Natural killer cell (primary cell): ENCODE measurements around the gene RIMS3. TPM values are rescaled to one million over a fixed set of nuclear protein-coding genes. Genes with fewer than 3 reads are reported as not detected.

Experiments
- ATAC-seq, 3 donors: fragments of 150-1000 bp in 2 of 3; fragments of 200-7000 bp in 1 of 3; cut with Tn5 transposase; 1 replicate in 1 of 3; 2 replicates in 2 of 3; pipeline ENCODE4 v1.10.0; 2021; ENCODE audit warnings: mild to moderate bottlenecking in 2 of 3, moderate library complexity in 2 of 3
- DNase-seq, 2 donors: peaks; one replicate each; pipeline versions ENCODE4 v3.0.0 to v3.0.0-alpha.2; 2013 to 2021; ENCODE audit warnings: mixed read lengths in 1 of 2
- H3K27ac ChIP-seq: one replicate; pipeline ENCODE4 v1.5.1; 2013; ENCODE audit warnings: mild to moderate bottlenecking, low read length
- H3K27me3 ChIP-seq: one replicate; pipeline ENCODE4 v1.6.1; 2013; ENCODE audit warnings: low read length; ENCODE audit not compliant: control insufficient read depth, insufficient read depth
- H3K36me3 ChIP-seq: one replicate; pipeline ENCODE4 v1.6.1; 2013; ENCODE audit warnings: low read length; ENCODE audit not compliant: control insufficient read depth, insufficient read depth
- H3K4me1 ChIP-seq: one replicate; pipeline ENCODE4 v1.6.1; 2013; ENCODE audit warnings: low read length; ENCODE audit not compliant: control insufficient read depth, insufficient read depth
- H3K4me3 ChIP-seq: one replicate; pipeline ENCODE4 v1.5.1; 2013; ENCODE audit warnings: low read length
- H3K9me3 ChIP-seq: one replicate; pipeline ENCODE4 v1.6.1; 2013; ENCODE audit warnings: low read length; ENCODE audit not compliant: control insufficient read depth, insufficient read depth
- H3K27ac Mint-ChIP-seq, 2 donors: one replicate each; pipeline ENCODE4 v1.8.0; 2022; ENCODE audit warnings: mild to moderate bottlenecking in 2 of 2, mixed read lengths in 2 of 2, moderate library complexity in 1 of 2
- H3K27me3 Mint-ChIP-seq, 2 donors: one replicate each; pipeline ENCODE4 v1.8.0; 2022; ENCODE audit warnings: low read depth in 2 of 2, mixed read lengths in 2 of 2
- H3K36me3 Mint-ChIP-seq: one replicate; pipeline ENCODE4 v1.8.0; 2022; ENCODE audit warnings: mixed read lengths
- H3K4me1 Mint-ChIP-seq, 2 donors: one replicate each; pipeline ENCODE4 v1.8.0; 2022; ENCODE audit warnings: mixed read lengths in 2 of 2
- H3K4me3 Mint-ChIP-seq: one replicate; pipeline ENCODE4 v1.8.0; 2022; ENCODE audit warnings: mild to moderate bottlenecking, moderate library complexity, mixed read lengths
- H3K9me3 Mint-ChIP-seq, 2 donors: one replicate each; pipeline ENCODE4 v1.8.0; 2022; ENCODE audit warnings: mixed read lengths in 2 of 2
- WGBS: methylation state at CpG from one replicate; pipeline ENCODE4 v1.1.7; 2013; ENCODE audit warnings: missing lambda C conversion rate; ENCODE audit not compliant: insufficient coverage; 5-methylcytosine and 5-hydroxymethylcytosine counted together
- intact Hi-C: fragments of 100-400 bp; cut with micrococcal nuclease; formaldehyde crosslinking; loops from one replicate; pipeline ENCODE4 v1.14.2; 2022
- total RNA-seq, 4 donors: library from RNA; stranded (reverse); fragments of 120-200 nt in 1 of 4; gene quantifications; one replicate each; pipeline versions ENCODE4 v1.2.3 to v1.2.4, GENCODE V29; 2013 to 2022
- TF ChIP-seq, protein P1 (sequence below): fragments of 200-600 bp; IDR thresholded peaks from one replicate; pipeline ENCODE4 v1.8.0; 2022; ENCODE audit warnings: antibody characterized with exemption

The RIMS3 gene
- total RNA-seq, 3 donors from 2014 or later (not counting 1 experiment from before 2014, with no cell fraction given), result 0.56 to 2.1 (median 1.1) TPM

- TF ChIP-seq, protein P1, sequence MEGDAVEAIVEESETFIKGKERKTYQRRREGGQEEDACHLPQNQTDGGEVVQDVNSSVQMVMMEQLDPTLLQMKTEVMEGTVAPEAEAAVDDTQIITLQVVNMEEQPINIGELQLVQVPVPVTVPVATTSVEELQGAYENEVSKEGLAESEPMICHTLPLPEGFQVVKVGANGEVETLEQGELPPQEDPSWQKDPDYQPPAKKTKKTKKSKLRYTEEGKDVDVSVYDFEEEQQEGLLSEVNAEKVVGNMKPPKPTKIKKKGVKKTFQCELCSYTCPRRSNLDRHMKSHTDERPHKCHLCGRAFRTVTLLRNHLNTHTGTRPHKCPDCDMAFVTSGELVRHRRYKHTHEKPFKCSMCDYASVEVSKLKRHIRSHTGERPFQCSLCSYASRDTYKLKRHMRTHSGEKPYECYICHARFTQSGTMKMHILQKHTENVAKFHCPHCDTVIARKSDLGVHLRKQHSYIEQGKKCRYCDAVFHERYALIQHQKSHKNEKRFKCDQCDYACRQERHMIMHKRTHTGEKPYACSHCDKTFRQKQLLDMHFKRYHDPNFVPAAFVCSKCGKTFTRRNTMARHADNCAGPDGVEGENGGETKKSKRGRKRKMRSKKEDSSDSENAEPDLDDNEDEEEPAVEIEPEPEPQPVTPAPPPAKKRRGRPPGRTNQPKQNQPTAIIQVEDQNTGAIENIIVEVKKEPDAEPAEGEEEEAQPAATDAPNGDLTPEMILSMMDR, result no peak
- Histone ChIP-seq H3K9me3 (no peaks in the 10 kb centered on the region), H3K27ac (no peak overlapping the region), H3K27me3 (no peaks in the 10 kb centered on the region), H3K36me3 (no peaks in the 10 kb centered on the region), H3K4me3 (no peak overlapping the region), H3K4me1 (peaks cover 10% of the 10 kb centered on the region)
- no peak overlapping the region for H3K4me3 Mint-ChIP-seq
- H3K27ac Mint-ChIP-seq, result no peak overlapping the region
- no peaks in the 10 kb centered on the region for H3K36me3 Mint-ChIP-seq
- ATAC-seq, result peak in 1 of 3 donors; percentile 29
- intact Hi-C loops, result no loop called here
- no peak for DNase-seq
- peaks cover 8 to 15% of the 10 kb centered on the region in 2 donors for H3K27me3 Mint-ChIP-seq
- peaks cover 0 to 9% of the 10 kb centered on the region in 2 donors for H3K4me1 Mint-ChIP-seq
- 46% methylated on average over 26 of the region's 35 CpGs for WGBS
- no peaks in the 10 kb centered on the region for H3K9me3 Mint-ChIP-seq
Measured at GRCh38 chr1:40653851-40654537, 11.5 kb downstream of the RIMS3 start.

GRCh38 chr1:40652979-40653378 is 12.5 kb downstream of the RIMS3 start:
- Histone ChIP-seq H3K4me1 (peaks cover 13% of the 10 kb centered on the region), H3K9me3 (no peaks in the 10 kb centered on the region), H3K36me3 (no peaks in the 10 kb centered on the region), H3K27ac (no peak overlapping the region), H3K4me3 (no peak overlapping the region), H3K27me3 (no peaks in the 10 kb centered on the region)
- TF ChIP-seq, protein P1, result no peak
- intact Hi-C loops, result no loop called here
- Mint-ChIP-seq H3K9me3 (no peaks in the 10 kb centered on the region), H3K27me3 (peaks cover 8 to 16% of the 10 kb centered on the region in 2 donors), H3K36me3 (no peaks in the 10 kb centered on the region), H3K27ac (no peak overlapping the region), H3K4me3 (no peak overlapping the region), H3K4me1 (peaks cover 0 to 10% of the 10 kb centered on the region in 2 donors)
- WGBS, result 98% methylated on average over 4 of the region's 4 CpGs
- DNase-seq (no peak), ATAC-seq (no peak)

GRCh38 chr1:40652468-40652867 is 13.0 kb downstream of the RIMS3 start:
- H3K4me3 Mint-ChIP-seq, result no peak overlapping the region
- TF ChIP-seq, protein P1, result no peak

More at GRCh38 chr1:40652468-40652867, 13.0 kb downstream of the RIMS3 start:
- no peak for DNase-seq
- no peaks in the 10 kb centered on the region for H3K9me3 Mint-ChIP-seq
- no peaks in the 10 kb centered on the region for H3K9me3 ChIP-seq
- H3K36me3 Mint-ChIP-seq, result no peaks in the 10 kb centered on the region
- H3K27me3 ChIP-seq, result no peaks in the 10 kb centered on the region
- peaks cover 13% of the 10 kb centered on the region for H3K4me1 ChIP-seq
- peaks cover 8 to 16% of the 10 kb centered on the region in 2 donors for H3K27me3 Mint-ChIP-seq
- H3K36me3 ChIP-seq, result no peaks in the 10 kb centered on the region
- 84% methylated on average over 5 of the region's 5 CpGs for WGBS
- no peak overlapping the region for H3K4me3 ChIP-seq
- no peak for ATAC-seq
- intact Hi-C loops, result no loop called here
- no peak overlapping the region for H3K27ac ChIP-seq
- peaks cover 0 to 10% of the 10 kb centered on the region in 2 donors for H3K4me1 Mint-ChIP-seq
- no peak overlapping the region for H3K27ac Mint-ChIP-seq
